Measurements from ENCODE around the gene VGLL1.
A peak's percentile ranks its signal among the peaks of the same experiment; 100 is the strongest.

Gene VGLL1

GRCh38 chrX:136555694-136556093 lies 23.7 kb downstream of the VGLL1 start:
- DNase-seq: no peak

GRCh38 chrX:136572030-136572429 lies 40.0 kb downstream of the VGLL1 start:
- no peak for DNase-seq

- peak; percentile 26 for DNase-seq
These were observed 42.5 kb downstream of the VGLL1 start for GRCh38 chrX:136574548-136574947.

GRCh38 chrX:136577552-136577951 lies 45.5 kb downstream of the VGLL1 start:
- DNase-seq: peak; percentile 50

- DNase-seq: no peak
These were observed 48.3 kb downstream of the VGLL1 start for GRCh38 chrX:136580316-136580715.

GRCh38 chrX:136582624-136583023 lies 50.6 kb downstream of the VGLL1 start:
- no peak for DNase-seq

GRCh38 chrX:136584545-136584944 lies 52.5 kb downstream of the VGLL1 start:
- DNase-seq: no peak

GRCh38 chrX:136585262-136585661 lies 53.2 kb downstream of the VGLL1 start:
- DNase-seq: no peak

- no peak for DNase-seq
These were observed 53.9 kb downstream of the VGLL1 start for GRCh38 chrX:136585960-136586359.

GRCh38 chrX:136586386-136586785 lies 54.4 kb downstream of the VGLL1 start:
- DNase-seq: no peak

- no peak for DNase-seq
These were observed 55.5 kb downstream of the VGLL1 start for GRCh38 chrX:136587532-136587931.

- DNase-seq: no peak
These were observed 56.0 kb downstream of the VGLL1 start for GRCh38 chrX:136588036-136588435.

GRCh38 chrX:136589966-136590365 lies 58.0 kb downstream of the VGLL1 start:
- no peak for DNase-seq

- no peak for DNase-seq
These were observed 65.3 kb downstream of the VGLL1 start for GRCh38 chrX:136597356-136597755.

GRCh38 chrX:136597954-136598353 lies 65.9 kb downstream of the VGLL1 start:
- DNase-seq: no peak

- no peak for DNase-seq
These were observed 66.6 kb downstream of the VGLL1 start for GRCh38 chrX:136598631-136599030.

GRCh38 chrX:136600059-136600458 lies 68.0 kb downstream of the VGLL1 start:
- DNase-seq: no peak

All from NCI-H748 treated with DMSO at 0.1 percent for 48 hours (cell line).